ENCODE data around the gene PRDM15.

The PRDM15 gene

GRCh38 chr21:41833497-41834115, 45.5 kb downstream of the PRDM15 start:
- no peak overlapping the region for H3K27ac Mint-ChIP-seq
- no peak overlapping the region for H3K4me3 Mint-ChIP-seq
- DNase-seq (ENCODE audit: low spot score in 2 of 2) (no peak), ATAC-seq (no peak)
- peaks cover 45% of the 10 kb centered on the region for H3K36me3 Mint-ChIP-seq
- H3K9me3 Mint-ChIP-seq: no peaks in the 10 kb centered on the region
- H3K4me1 Mint-ChIP-seq: no peaks in the 10 kb centered on the region

DNA sequence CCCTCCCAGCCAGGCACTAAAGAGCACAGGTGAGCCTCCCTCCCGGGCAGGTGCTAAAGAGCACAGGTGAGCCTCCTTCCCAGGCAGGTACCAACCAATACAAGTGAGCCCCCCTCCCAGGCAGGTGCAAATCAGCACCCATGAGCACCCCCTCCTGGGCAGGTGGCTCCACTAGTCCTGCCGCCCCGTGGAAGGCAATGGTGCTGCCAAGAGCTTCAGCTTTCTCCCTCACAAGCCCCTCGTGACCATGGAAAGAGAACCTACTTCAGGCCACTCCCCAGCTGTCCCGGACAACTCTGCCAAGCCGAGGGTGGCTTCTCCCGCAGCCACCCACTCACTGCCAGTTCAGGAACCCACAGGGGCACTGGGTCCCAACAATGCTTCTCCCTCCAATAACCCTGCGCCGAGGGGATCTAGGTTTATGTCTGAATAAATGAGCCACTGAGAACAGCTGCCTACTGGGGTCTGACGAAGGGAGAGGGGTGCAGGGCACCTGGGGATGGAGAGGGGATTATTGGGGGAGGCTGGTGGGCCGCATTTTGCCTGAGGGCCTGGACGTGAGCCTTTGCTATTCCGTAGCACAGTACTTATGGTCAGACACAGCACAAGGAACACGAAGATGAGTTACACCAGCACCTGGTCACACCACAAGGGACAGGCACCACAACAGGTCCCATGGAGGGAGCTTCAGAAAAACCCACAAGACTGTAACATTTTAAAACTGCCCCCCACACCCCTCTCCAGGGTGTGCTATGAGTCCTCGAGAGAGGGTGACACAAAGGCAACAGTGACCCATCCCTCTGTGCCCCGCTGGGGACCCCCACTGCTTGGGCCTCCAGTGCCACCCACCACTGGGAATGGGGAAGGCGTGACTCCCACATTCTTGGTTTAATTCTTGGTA, 46.3 kb downstream of the PRDM15 start:
- H3K4me1 Mint-ChIP-seq: no peaks in the 10 kb centered on the region
- peaks cover 38% of the 10 kb centered on the region for H3K36me3 Mint-ChIP-seq
- no peak overlapping the region for H3K27ac Mint-ChIP-seq
- H3K4me3 Mint-ChIP-seq: no peak overlapping the region
- no peaks in the 10 kb centered on the region for H3K9me3 Mint-ChIP-seq
- no peak for DNase-seq (ENCODE audit: low spot score in 2 of 2)
- ATAC-seq: no peak

DNA sequence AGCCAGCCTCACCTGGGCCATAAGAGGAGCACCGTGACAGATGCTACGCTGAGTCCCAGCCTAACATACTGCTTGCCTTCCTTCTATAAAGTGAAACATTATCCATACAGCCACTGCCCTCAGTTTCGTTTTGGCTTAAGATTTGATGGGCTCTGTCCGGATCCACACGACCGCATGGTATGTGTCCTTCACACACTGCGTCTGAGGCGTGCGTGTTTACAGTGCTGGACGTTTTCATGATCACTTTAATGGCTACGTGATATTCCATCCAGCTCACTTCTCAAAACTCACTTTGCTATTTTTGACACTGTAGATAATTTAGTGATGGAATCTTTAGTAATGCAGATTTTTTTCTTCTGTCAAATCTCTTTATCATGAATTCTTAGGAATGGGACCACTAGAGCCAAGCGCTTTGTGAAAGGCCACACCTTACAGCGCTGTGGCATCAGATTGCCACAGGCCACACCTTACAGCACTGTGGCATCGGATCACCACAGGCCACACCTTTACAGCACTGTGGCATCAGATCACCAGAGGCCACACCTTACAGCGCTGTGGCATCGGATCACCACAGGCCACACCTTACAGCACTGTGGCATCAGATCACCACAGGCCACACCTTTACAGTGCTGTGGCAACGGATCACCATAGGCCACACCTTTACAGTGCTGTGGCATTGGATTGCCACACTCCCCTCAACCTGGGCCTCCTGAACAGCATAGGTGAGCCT, 47.1 kb downstream of the PRDM15 start:
- Mint-ChIP-seq H3K4me1 (no peaks in the 10 kb centered on the region), H3K9me3 (no peaks in the 10 kb centered on the region), H3K36me3 (peaks cover 31% of the 10 kb centered on the region), H3K4me3 (no peak overlapping the region), H3K27ac (no peak overlapping the region)
- DNase-seq (ENCODE audit: low spot score in 2 of 2) (no peak), ATAC-seq (no peak)

DNA sequence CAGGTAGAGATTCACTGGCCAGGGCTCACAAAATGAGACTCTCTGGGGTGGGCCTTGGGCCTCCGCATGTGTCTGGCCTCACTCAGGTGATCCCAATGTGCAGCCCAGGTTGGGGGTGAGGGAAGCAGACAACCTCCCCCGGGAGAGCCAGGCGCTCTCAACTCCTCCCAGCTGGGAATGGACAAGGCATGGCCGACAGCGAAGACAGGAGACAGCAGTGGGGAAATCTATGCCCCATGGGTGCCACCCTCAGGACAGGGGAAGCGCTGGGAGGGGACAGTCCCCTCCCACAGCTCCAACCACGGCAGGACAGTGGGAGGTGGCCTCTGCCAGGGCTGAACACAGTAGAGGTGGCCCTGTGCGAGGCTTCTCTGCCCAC, 47.7 kb downstream of the PRDM15 start:
- no peak overlapping the region for H3K4me3 Mint-ChIP-seq
- H3K9me3 Mint-ChIP-seq: no peaks in the 10 kb centered on the region
- H3K36me3 Mint-ChIP-seq: peaks cover 25% of the 10 kb centered on the region
- no peaks in the 10 kb centered on the region for H3K4me1 Mint-ChIP-seq
- DNase-seq (ENCODE audit: low spot score in 2 of 2) (no peak), ATAC-seq (no peak)
- no peak overlapping the region for H3K27ac Mint-ChIP-seq

- DNase-seq (ENCODE audit: low spot score in 2 of 2): no peak
- ATAC-seq: no peak
- Mint-ChIP-seq H3K4me1 (no peaks in the 10 kb centered on the region), H3K36me3 (peaks cover 22% of the 10 kb centered on the region), H3K4me3 (no peak overlapping the region), H3K9me3 (no peaks in the 10 kb centered on the region), H3K27ac (no peak overlapping the region)
These were observed 48.2 kb downstream of the PRDM15 start for GRCh38 chr21:41830764-41831452.

- no peaks in the 10 kb centered on the region for H3K4me1 Mint-ChIP-seq
- H3K9me3 Mint-ChIP-seq: no peaks in the 10 kb centered on the region
- DNase-seq (ENCODE audit: low spot score in 2 of 2) (no peak), ATAC-seq (no peak)
- H3K4me3 Mint-ChIP-seq: no peak overlapping the region
- H3K27ac Mint-ChIP-seq: no peak overlapping the region
- H3K36me3 Mint-ChIP-seq: peaks cover 20% of the 10 kb centered on the region
These were observed 48.9 kb downstream of the PRDM15 start for GRCh38 chr21:41830145-41830707.

DNA sequence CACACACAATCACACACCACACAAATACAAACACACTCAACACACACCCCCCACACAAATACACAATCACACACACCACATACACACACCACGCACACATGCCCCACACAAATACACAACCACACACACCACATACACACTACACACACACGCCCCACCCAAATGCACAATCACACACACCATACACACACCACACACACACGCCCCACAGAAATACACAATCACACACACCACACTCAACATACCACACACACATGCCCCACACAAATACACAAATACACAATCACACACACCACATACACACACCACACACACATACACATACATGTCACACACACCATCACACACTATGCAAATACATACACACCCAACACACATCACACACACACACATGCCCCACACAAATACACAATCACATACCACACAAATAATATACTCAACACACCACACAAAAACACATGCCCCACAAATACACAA, 50.2 kb downstream of the PRDM15 start:
- DNase-seq (ENCODE audit: low spot score in 2 of 2): no peak
- Mint-ChIP-seq H3K4me3 (no peak overlapping the region), H3K9me3 (no peaks in the 10 kb centered on the region), H3K27ac (no peak overlapping the region), H3K36me3 (peaks cover 16% of the 10 kb centered on the region), H3K4me1 (no peaks in the 10 kb centered on the region)
- no peak for ATAC-seq

- H3K27ac Mint-ChIP-seq: no peak overlapping the region
- H3K4me1 Mint-ChIP-seq: no peaks in the 10 kb centered on the region
- ATAC-seq: peak; percentile 42
- peaks cover 23% of the 10 kb centered on the region for H3K36me3 Mint-ChIP-seq
- H3K4me3 Mint-ChIP-seq: no peak overlapping the region
- DNase-seq (ENCODE audit: low spot score in 2 of 2): no peak
- no peaks in the 10 kb centered on the region for H3K9me3 Mint-ChIP-seq
These were observed 50.9 kb downstream of the PRDM15 start for GRCh38 chr21:41827951-41828883.

DNA sequence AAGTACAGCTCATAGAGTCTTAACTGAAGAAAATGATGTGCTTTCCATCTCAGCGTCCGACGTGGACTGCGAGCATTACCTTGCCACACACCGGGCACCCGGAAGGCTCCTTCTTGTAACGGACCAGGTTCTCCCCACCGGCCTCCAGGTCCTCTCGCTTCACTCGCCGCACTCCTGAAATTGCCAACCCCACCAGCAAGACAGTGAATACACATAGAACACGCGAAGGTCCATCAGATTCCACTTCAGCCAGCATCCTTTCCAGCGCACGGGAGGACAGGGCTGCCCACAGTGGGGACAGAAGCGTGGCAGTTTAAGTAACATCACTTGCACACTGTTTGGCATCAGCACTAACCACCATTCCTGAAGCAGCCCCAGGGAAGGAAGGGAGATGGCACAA, 53.3 kb downstream of the PRDM15 start:
- DNase-seq (ENCODE audit: low spot score in 2 of 2): no peak
- Mint-ChIP-seq H3K9me3 (no peaks in the 10 kb centered on the region), H3K4me1 (no peaks in the 10 kb centered on the region), H3K36me3 (peaks cover 32% of the 10 kb centered on the region), H3K4me3 (no peak overlapping the region), H3K27ac (no peak overlapping the region)
- no peak for ATAC-seq

GRCh38 chr21:41825216-41825615, 53.9 kb downstream of the PRDM15 start:
- Mint-ChIP-seq H3K27ac (no peak overlapping the region), H3K36me3 (peaks cover 32% of the 10 kb centered on the region), H3K4me3 (no peak overlapping the region), H3K9me3 (no peaks in the 10 kb centered on the region), H3K4me1 (no peaks in the 10 kb centered on the region)
- ATAC-seq: no peak
- DNase-seq (ENCODE audit: low spot score in 2 of 2): no peak

DNA sequence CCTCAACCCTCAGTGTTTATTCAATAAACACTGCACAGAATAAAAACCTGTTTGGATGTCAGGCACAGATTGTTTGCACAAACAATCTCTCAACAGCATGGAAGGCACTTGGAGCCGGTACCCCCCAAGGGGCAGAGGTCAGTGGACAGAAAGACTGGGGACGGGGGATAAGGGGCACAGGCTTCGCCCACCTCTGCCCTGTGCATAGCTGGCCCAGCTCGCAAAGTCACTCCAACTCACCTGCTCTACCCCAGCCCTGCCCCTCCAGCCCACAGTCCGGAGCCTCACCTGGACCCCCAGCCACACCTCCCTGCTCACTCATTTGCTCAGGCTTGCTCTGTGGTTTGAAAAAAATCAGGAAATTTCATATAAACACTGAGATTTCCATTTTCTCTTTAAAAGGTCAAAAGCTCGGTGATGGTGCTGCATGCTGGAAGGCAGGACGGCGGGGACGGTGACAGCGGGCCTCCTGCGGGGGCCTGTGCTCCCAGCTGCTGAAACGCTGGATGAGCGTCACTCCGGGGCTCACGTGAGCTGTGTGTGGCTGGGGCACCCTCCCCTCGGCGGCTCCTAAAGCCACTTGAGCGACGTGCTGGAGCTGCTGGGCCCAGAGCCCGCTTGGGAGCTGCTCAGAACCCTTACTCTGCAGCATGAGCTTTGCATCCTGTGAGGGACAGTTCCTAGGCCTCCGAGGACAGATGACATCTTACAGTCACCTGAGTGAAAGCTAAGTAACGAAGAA, 54.5 kb downstream of the PRDM15 start:
- ATAC-seq (no peak), DNase-seq (ENCODE audit: low spot score in 2 of 2) (no peak)
- H3K4me3 Mint-ChIP-seq: no peak overlapping the region
- H3K36me3 Mint-ChIP-seq: peaks cover 32% of the 10 kb centered on the region
- no peaks in the 10 kb centered on the region for H3K4me1 Mint-ChIP-seq
- no peaks in the 10 kb centered on the region for H3K9me3 Mint-ChIP-seq
- no peak overlapping the region for H3K27ac Mint-ChIP-seq

- no peaks in the 10 kb centered on the region for H3K4me1 Mint-ChIP-seq
- ATAC-seq: no peak
- DNase-seq (ENCODE audit: low spot score in 2 of 2): no peak
- no peaks in the 10 kb centered on the region for H3K9me3 Mint-ChIP-seq
- H3K36me3 Mint-ChIP-seq: peaks cover 32% of the 10 kb centered on the region
- no peak overlapping the region for H3K4me3 Mint-ChIP-seq
- H3K27ac Mint-ChIP-seq: no peak overlapping the region
These were observed 55.2 kb downstream of the PRDM15 start for GRCh38 chr21:41823906-41824305.

- no peaks in the 10 kb centered on the region for H3K4me1 Mint-ChIP-seq
- H3K9me3 Mint-ChIP-seq: no peaks in the 10 kb centered on the region
- no peak for ATAC-seq
- no peak overlapping the region for H3K27ac Mint-ChIP-seq
- peaks cover 32% of the 10 kb centered on the region for H3K36me3 Mint-ChIP-seq
- H3K4me3 Mint-ChIP-seq: no peak overlapping the region
- DNase-seq (ENCODE audit: low spot score in 2 of 2): no peak
These were observed 56.0 kb downstream of the PRDM15 start for GRCh38 chr21:41823166-41823565.

Data from stimulated activated effector memory CD8-positive, alpha-beta T cell treated with anti-CD3 and anti-CD28 coated beads, Interleukin-12 subunit alpha, Interleukin-12 subunit beta, amount 100 ng/mL, for 72 hours (primary cell).